GM12878 (cell line): ENCODE data around the gene IL32. TPM values are rescaled to one million over a fixed set of nuclear protein-coding genes. Genes with fewer than 3 reads are reported as not detected.

Source experiments
- NFIC ChIP-seq: IDR thresholded peaks from 2 replicates; pipeline ENCODE4 v1.6.1; 2012; ENCODE audit warnings: low read depth, mild to moderate bottlenecking, inconsistent platforms, low read length, moderate library complexity
- SIN3A ChIP-seq: IDR thresholded peaks from 2 replicates; pipeline ENCODE4 v1.6.1; 2012; ENCODE audit warnings: low read depth, low read length, improper control_type of control experiment
- TBL1XR1 ChIP-seq: IDR thresholded peaks from 2 replicates; pipeline ENCODE4 v1.6.1; 2012; ENCODE audit warnings: low read depth, low read length, improper control_type of control experiment
- polyA plus RNA-seq, 11 experiments: library from polyadenylated mRNA; depleted of rRNA in 4 of 11; unstranded in 6 of 11; stranded (reverse) in 5 of 11; fragments of >200 nt; fragmentation: Nextera tagmentation in 4 of 11; fragmentation: Illumina TruSeq in 1 of 11; extraction: Ambion mirVana in 4 of 11; extraction: Trizol in 1 of 11; gene quantifications; 1 replicate in 1 of 11; 2 replicates in 10 of 11; pipeline versions ENCODE4 v1.2.1 to v1.2.3, GENCODE V29; 2011 to 2016; ENCODE audit warnings: inconsistent platforms in 2 of 11, missing spikeins in 2 of 11, low read depth in 1 of 11
- total RNA-seq, 4 experiments: library from RNA; depleted of rRNA in 3 of 4; stranded (reverse); fragments of >200 nt in 3 of 4; fragmentation: Illumina TruSeq in 1 of 4; extraction: Trizol in 1 of 4; gene quantifications; 2 replicates each; pipeline versions ENCODE4 v1.2.1 to v1.2.3, GENCODE V29; 2013 to 2021
- TF ChIP-seq, protein P1 (sequence below): IDR thresholded peaks from 2 replicates; pipeline ENCODE4 v1.6.1; 2011; ENCODE audit warnings: borderline replicate concordance, low read depth, mild to moderate bottlenecking, moderate library complexity, low read length; ENCODE audit not compliant: insufficient read depth, poor library complexity, severe bottlenecking
- TF ChIP-seq, protein P2 (sequence below): fragments of 450-650 bp; IDR thresholded peaks from 2 replicates; pipeline ENCODE4 v1.6.1; 2017; ENCODE audit warnings: antibody characterized with exemption, mild to moderate bottlenecking, moderate library complexity

Gene IL32
- total and polyA plus RNA-seq, 10 of the 15 experiments (the other 5 are each of a cell fraction or from before 2014, with no cell fraction given), result 27.0 to 122 (median 55.8) TPM

- TF ChIP-seq, protein P1, sequence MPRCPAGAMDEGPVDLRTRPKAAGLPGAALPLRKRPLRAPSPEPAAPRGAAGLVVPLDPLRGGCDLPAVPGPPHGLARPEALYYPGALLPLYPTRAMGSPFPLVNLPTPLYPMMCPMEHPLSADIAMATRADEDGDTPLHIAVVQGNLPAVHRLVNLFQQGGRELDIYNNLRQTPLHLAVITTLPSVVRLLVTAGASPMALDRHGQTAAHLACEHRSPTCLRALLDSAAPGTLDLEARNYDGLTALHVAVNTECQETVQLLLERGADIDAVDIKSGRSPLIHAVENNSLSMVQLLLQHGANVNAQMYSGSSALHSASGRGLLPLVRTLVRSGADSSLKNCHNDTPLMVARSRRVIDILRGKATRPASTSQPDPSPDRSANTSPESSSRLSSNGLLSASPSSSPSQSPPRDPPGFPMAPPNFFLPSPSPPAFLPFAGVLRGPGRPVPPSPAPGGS, result no peak
- TF ChIP-seq, protein P2, sequence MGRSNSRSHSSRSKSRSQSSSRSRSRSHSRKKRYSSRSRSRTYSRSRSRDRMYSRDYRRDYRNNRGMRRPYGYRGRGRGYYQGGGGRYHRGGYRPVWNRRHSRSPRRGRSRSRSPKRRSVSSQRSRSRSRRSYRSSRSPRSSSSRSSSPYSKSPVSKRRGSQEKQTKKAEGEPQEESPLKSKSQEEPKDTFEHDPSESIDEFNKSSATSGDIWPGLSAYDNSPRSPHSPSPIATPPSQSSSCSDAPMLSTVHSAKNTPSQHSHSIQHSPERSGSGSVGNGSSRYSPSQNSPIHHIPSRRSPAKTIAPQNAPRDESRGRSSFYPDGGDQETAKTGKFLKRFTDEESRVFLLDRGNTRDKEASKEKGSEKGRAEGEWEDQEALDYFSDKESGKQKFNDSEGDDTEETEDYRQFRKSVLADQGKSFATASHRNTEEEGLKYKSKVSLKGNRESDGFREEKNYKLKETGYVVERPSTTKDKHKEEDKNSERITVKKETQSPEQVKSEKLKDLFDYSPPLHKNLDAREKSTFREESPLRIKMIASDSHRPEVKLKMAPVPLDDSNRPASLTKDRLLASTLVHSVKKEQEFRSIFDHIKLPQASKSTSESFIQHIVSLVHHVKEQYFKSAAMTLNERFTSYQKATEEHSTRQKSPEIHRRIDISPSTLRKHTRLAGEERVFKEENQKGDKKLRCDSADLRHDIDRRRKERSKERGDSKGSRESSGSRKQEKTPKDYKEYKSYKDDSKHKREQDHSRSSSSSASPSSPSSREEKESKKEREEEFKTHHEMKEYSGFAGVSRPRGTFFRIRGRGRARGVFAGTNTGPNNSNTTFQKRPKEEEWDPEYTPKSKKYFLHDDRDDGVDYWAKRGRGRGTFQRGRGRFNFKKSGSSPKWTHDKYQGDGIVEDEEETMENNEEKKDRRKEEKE, result no peak
- no peak for TF ChIP-seq NFIC
- TF ChIP-seq TBL1XR1, result no peak
- TF ChIP-seq SIN3A, result no peak
These were observed 19.4 kb upstream of the IL32 start, which contains the start of gene MMP25 (continued) for GRCh38 chr16:3045758-3046640.
